HL-60 (cell line): ENCODE results near the gene SLC17A9.

ENCODE experiments used
- DNase-seq, 2 experiments: peaks; one replicate each; pipeline ENCODE4 v3.0.0-alpha.2; 2010 to 2020; ENCODE audit warnings: low read depth in 1 of 2, low spot score in 1 of 2
- H3K27ac ChIP-seq: fragments of 250-450 bp; sonication (Bioruptor Pico); replicated peaks from 2 replicates; pipeline ENCODE4 v1.5.1; 2020; ENCODE audit warnings: mild to moderate bottlenecking, moderate library complexity
- H3K27me3 ChIP-seq: fragments of 250-450 bp; sonication (Bioruptor Pico); 2 replicates; pipeline ENCODE4 v1.5.1; 2021; ENCODE audit warnings: mild to moderate bottlenecking, moderate library complexity; ENCODE audit not compliant: insufficient read depth, poor library complexity, severe bottlenecking
- H3K4me3 ChIP-seq: replicated peaks from 2 replicates; pipeline ENCODE4 v1.5.1; 2011; ENCODE audit warnings: mild to moderate bottlenecking, control low read depth, low read length; ENCODE audit not compliant: insufficient read depth
- CTCF ChIP-seq: IDR thresholded peaks from one replicate; pipeline ENCODE4 v1.5.1; 2011; ENCODE audit warnings: low read length, control low read depth, inconsistent platforms; ENCODE audit not compliant: insufficient read depth
- GABPA ChIP-seq: IDR thresholded peaks from 2 replicates; pipeline ENCODE4 v1.6.1; 2012; ENCODE audit warnings: low read depth
- POLR2AphosphoS5 ChIP-seq: IDR thresholded peaks from 2 replicates; pipeline ENCODE4 v1.6.1; 2012; ENCODE audit warnings: low read depth
- SPI1 ChIP-seq: IDR thresholded peaks from 2 replicates; pipeline ENCODE4 v1.6.1; 2012; ENCODE audit warnings: low read depth, mild to moderate bottlenecking, borderline replicate concordance
- TF ChIP-seq, protein P1 (sequence below): IDR thresholded peaks from 2 replicates; pipeline ENCODE4 v1.6.1; 2012; ENCODE audit warnings: low read depth; ENCODE audit not compliant: insufficient replicate concordance

Gene SLC17A9

GRCh38 chr20:62933966-62934365, 18.5 kb upstream of the SLC17A9 start:
- DNase-seq: no peak
- no peak overlapping the region for H3K27ac ChIP-seq
- TF ChIP-seq GABPA (no peak), POLR2AphosphoS5 (no peak)
- no peak overlapping the region for H3K4me3 ChIP-seq
- no peaks in the 10 kb centered on the region for H3K27me3 ChIP-seq

- DNase-seq: no peak
- Histone ChIP-seq H3K4me3 (no peak overlapping the region), H3K27me3 (no peaks in the 10 kb centered on the region), H3K27ac (no peak overlapping the region)
- TF ChIP-seq GABPA: no peak
Observed at GRCh38 chr20:62935204-62935967, 17.1 kb upstream of the SLC17A9 start.

- DNase-seq: no peak
- H3K27ac ChIP-seq: no peak overlapping the region; the same call in 1 of the 2 replicates
- no peaks in the 10 kb centered on the region for H3K27me3 ChIP-seq
- no peak for TF ChIP-seq SPI1
- TF ChIP-seq POLR2AphosphoS5: no peak
- TF ChIP-seq CTCF: no peak
- TF ChIP-seq, protein P1, sequence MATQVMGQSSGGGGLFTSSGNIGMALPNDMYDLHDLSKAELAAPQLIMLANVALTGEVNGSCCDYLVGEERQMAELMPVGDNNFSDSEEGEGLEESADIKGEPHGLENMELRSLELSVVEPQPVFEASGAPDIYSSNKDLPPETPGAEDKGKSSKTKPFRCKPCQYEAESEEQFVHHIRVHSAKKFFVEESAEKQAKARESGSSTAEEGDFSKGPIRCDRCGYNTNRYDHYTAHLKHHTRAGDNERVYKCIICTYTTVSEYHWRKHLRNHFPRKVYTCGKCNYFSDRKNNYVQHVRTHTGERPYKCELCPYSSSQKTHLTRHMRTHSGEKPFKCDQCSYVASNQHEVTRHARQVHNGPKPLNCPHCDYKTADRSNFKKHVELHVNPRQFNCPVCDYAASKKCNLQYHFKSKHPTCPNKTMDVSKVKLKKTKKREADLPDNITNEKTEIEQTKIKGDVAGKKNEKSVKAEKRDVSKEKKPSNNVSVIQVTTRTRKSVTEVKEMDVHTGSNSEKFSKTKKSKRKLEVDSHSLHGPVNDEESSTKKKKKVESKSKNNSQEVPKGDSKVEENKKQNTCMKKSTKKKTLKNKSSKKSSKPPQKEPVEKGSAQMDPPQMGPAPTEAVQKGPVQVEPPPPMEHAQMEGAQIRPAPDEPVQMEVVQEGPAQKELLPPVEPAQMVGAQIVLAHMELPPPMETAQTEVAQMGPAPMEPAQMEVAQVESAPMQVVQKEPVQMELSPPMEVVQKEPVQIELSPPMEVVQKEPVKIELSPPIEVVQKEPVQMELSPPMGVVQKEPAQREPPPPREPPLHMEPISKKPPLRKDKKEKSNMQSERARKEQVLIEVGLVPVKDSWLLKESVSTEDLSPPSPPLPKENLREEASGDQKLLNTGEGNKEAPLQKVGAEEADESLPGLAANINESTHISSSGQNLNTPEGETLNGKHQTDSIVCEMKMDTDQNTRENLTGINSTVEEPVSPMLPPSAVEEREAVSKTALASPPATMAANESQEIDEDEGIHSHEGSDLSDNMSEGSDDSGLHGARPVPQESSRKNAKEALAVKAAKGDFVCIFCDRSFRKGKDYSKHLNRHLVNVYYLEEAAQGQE: no peak
- TF ChIP-seq GABPA: no peak
- peak overlapping the region; percentile 93; the same call in 1 of the 2 replicates for H3K4me3 ChIP-seq
Observed at GRCh38 chr20:62935968-62936585, 16.4 kb upstream of the SLC17A9 start.

- DNase-seq: peak; percentile 96 to 97
- peak; percentile 72 for TF ChIP-seq GABPA
- TF ChIP-seq CTCF: no peak
- TF ChIP-seq, protein P1: peak; percentile 29
- no peak for TF ChIP-seq SPI1
- peak; percentile 83; the same call in 1 of the 2 replicates for TF ChIP-seq POLR2AphosphoS5
Observed at GRCh38 chr20:62937268-62938104, 15.0 kb upstream of the SLC17A9 start.

More at GRCh38 chr20:62937268-62938104, 15.0 kb upstream of the SLC17A9 start:
- H3K27me3 ChIP-seq: no peaks in the 10 kb centered on the region
- peak overlapping the region; percentile 93 for H3K4me3 ChIP-seq
- H3K27ac ChIP-seq: peak overlapping the region; percentile 96
